HL-60 (cell line): ENCODE results near the gene CTCF.
"Not testable (repeated sequence)": the region's sequence is repeated elsewhere in the genome, so short reads cannot be mapped to it uniquely, and the experiment has no call there.

Experiments used
- DNase-seq, 2 experiments: peaks; one replicate each; pipeline ENCODE4 v3.0.0-alpha.2; 2010 to 2020; ENCODE audit warnings: low read depth in 1 of 2, low spot score in 1 of 2
- H3K27ac ChIP-seq: fragments of 250-450 bp; sonication (Bioruptor Pico); replicated peaks from 2 replicates; pipeline ENCODE4 v1.5.1; 2020; ENCODE audit warnings: mild to moderate bottlenecking, moderate library complexity
- H3K27me3 ChIP-seq: fragments of 250-450 bp; sonication (Bioruptor Pico); 2 replicates; pipeline ENCODE4 v1.5.1; 2021; ENCODE audit warnings: mild to moderate bottlenecking, moderate library complexity; ENCODE audit not compliant: insufficient read depth, poor library complexity, severe bottlenecking
- H3K4me3 ChIP-seq: replicated peaks from 2 replicates; pipeline ENCODE4 v1.5.1; 2011; ENCODE audit warnings: mild to moderate bottlenecking, control low read depth, low read length; ENCODE audit not compliant: insufficient read depth
- GABPA ChIP-seq: IDR thresholded peaks from 2 replicates; pipeline ENCODE4 v1.6.1; 2012; ENCODE audit warnings: low read depth
- POLR2AphosphoS5 ChIP-seq: IDR thresholded peaks from 2 replicates; pipeline ENCODE4 v1.6.1; 2012; ENCODE audit warnings: low read depth
- REST ChIP-seq: IDR thresholded peaks from 2 replicates; pipeline ENCODE4 v1.6.1; 2012; ENCODE audit warnings: low read depth; ENCODE audit not compliant: insufficient replicate concordance
- SPI1 ChIP-seq: IDR thresholded peaks from 2 replicates; pipeline ENCODE4 v1.6.1; 2012; ENCODE audit warnings: low read depth, mild to moderate bottlenecking, borderline replicate concordance
- TF ChIP-seq, protein P1 (sequence below): IDR thresholded peaks from one replicate; pipeline ENCODE4 v1.5.1; 2011; ENCODE audit warnings: low read length, control low read depth, inconsistent platforms; ENCODE audit not compliant: insufficient read depth

CTCF gene

DNA sequence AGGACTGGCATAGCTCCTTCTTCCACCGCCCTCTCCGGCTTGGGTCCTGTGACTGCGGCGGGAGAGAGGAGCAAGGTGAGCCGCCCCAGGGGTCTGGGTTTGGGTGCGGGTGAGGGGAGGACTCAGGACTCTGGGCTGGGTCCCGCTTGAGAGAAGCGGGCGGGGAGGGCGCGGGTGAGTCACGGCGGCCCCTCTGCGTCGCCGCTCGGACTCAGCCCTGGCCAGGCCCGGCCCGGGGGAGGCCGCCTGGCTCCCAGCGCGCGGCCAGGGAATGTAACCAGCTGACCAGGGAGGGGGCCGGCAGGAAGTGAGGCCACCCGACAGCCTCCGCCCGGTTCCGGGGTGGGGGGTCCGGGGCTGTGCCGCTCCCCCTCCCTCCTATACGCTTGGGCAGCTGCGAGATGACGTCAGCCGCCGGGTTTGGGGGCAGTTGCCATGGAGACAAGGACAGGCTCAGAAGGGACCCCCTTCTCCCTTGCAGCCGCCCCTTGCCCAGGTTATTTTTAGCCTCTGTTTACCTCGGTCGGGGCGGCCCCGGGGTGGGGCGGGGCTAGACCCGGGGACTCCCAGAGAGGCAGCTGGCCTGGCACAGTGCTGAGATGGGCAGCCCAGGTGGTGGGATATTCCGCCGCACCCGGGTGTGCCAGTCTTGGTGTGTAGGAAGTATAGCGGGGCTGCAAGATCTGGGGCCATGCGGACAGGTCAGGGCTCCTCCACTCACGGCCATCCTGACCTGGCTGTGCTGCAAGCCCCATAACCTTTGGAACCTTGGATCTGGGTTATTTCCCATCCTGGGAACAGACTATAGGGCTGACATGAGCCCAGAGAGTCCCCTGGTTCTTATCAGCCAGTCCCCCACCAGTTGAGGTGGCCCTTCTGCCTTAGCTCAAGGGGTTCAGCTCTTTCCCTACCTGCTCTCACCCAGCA, 32.0 kb upstream of the CTCF start:
- Histone ChIP-seq H3K27ac (peak overlapping the region; percentile 61), H3K27me3 (no peaks in the 10 kb centered on the region), H3K4me3 (peak overlapping the region; percentile 63)
- TF ChIP-seq GABPA = no peak
- TF ChIP-seq, protein P1, sequence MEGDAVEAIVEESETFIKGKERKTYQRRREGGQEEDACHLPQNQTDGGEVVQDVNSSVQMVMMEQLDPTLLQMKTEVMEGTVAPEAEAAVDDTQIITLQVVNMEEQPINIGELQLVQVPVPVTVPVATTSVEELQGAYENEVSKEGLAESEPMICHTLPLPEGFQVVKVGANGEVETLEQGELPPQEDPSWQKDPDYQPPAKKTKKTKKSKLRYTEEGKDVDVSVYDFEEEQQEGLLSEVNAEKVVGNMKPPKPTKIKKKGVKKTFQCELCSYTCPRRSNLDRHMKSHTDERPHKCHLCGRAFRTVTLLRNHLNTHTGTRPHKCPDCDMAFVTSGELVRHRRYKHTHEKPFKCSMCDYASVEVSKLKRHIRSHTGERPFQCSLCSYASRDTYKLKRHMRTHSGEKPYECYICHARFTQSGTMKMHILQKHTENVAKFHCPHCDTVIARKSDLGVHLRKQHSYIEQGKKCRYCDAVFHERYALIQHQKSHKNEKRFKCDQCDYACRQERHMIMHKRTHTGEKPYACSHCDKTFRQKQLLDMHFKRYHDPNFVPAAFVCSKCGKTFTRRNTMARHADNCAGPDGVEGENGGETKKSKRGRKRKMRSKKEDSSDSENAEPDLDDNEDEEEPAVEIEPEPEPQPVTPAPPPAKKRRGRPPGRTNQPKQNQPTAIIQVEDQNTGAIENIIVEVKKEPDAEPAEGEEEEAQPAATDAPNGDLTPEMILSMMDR = no peak
- no peak for TF ChIP-seq POLR2AphosphoS5
- no peak for TF ChIP-seq SPI1
- TF ChIP-seq REST = no peak
- DNase-seq = no peak

DNA sequence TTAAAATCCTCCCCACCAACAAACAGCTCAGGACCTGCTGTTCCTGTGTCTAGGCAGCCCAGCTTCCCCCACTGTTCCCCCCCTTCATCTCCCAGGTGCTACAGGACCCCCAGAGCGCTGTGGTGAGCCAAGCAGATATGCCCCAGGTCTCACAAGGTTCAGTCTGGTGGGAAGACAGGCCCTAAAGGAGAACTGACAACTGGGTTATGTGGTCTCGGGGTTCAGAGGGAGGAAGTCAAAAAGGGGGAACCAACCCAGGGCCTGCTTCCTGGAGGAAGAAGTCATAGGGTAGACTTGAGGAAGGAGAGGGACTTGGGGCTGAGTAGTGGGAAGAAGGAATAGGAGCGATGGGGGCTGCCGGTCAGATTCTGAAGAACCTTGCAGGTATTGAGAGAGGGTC, 31.1 kb upstream of the CTCF start:
- DNase-seq = peak; percentile 68 to 87
- TF ChIP-seq SPI1 = peak; percentile 98
- TF ChIP-seq POLR2AphosphoS5 = no peak
- TF ChIP-seq, protein P1 = no peak
- TF ChIP-seq REST = no peak
- TF ChIP-seq GABPA = peak; percentile 51; the same call in 1 of the 2 replicates
- H3K4me3 ChIP-seq = peak overlapping the region; percentile 1; the same call in 1 of the 2 replicates
- no peaks in the 10 kb centered on the region for H3K27me3 ChIP-seq
- H3K27ac ChIP-seq = peak overlapping the region; percentile 61

DNA sequence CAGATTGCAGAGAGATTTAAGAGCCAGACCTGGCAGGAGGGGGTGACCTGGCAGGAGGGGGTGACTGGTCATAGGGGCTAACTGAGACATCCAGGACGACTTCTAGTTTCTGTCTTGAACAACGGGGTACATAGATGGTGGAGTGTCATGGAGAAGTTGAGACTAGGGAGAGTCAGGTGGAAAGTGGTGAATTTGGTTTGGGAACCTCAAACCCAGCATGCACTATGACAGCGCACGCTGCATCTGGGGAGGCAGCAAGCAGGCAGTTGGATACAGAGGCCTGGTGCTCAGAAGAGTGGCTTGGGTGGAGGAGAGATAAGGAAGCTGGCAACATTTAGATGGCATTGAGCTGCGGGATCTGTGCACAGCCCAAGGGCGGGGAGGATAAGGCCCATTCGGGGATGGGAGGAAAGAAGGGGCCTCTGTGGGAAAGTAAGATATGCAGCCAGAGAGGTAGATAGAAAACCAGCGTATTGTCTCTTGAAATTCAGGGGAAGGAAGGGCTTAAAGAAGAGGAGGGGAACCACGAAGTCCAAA, 29.2 kb upstream of the CTCF start:
- no peak overlapping the region for H3K27ac ChIP-seq
- no peak for DNase-seq
- no peak overlapping the region for H3K4me3 ChIP-seq
- TF ChIP-seq GABPA = no peak
- TF ChIP-seq, protein P1 = no peak
- no peak for TF ChIP-seq SPI1
- TF ChIP-seq POLR2AphosphoS5 = no peak
- TF ChIP-seq REST = no peak
- no peaks in the 10 kb centered on the region for H3K27me3 ChIP-seq

DNA sequence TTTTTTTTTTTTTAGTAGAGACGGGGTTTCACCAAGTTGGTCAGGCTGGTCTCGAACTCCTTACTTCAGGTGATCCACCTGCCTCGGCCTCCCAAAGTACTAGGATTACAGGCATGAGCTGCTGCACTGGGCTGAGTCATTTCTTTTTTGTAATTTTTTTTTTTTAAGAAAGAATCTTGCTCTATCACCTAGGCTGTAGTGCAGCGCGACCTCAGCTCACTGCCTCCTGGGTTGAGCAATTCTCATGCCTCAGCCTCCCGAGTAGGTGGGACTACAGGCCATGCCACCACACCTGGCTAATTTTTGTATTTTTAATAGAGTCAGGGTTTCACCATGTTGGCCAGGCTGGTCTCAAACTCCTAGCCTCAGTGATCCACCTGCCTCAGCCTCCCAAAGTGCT, 28.3 kb upstream of the CTCF start:
- H3K27me3 ChIP-seq, H3K27ac ChIP-seq, H3K4me3 ChIP-seq, DNase-seq: not testable (repeated sequence)
